AML-193 (cell line): ENCODE data around the gene RPTOR.

Source experiments
- DNase-seq, 2 experiments: peaks; one replicate each; lab custom pipeline; 2025; lab: John Stamatoyannopoulos, UW

The RPTOR gene

DNA sequence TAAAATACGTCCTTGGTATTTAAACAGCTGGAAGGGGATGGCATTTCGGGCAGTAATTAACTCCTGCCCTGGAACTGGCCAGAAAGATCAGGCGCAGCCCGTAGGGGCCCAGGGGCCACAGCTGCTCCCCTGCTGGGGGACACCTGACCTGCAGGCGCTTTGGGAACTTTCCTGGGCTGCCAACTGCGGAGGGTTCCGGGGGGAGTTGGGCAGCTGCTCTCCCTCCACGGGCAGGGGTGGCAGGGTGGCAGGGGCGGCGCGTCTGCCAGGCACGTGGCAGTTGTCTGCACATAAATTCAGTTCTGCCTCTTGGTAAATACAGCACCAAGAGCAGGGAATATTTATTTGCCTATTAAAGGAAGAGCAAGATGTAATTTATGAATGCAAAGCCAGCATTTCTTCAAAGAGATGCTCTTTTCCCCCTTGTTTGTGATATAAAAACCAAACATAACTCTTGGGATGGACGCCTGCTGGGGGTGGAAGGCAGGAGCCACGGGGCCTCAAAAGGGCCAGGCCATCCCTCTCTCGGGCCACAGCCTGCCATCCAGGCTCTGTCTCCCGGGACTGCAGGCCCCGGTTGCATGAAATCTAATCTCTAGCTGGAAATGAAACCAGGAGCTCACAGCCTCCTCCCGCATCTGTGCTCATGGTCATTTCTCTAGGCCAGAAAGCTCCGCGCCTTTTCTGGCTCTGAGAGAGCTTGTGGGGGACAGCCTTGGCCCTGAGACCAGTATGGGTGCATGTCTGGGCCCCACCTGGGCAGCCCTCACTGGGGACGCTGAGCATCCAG is 417.1 kb downstream of the RPTOR start:
- DNase-seq, result no peak

- DNase-seq, result no peak
Measured at GRCh38 chr17:80962356-80963329, 418.0 kb downstream of the RPTOR start.

DNA sequence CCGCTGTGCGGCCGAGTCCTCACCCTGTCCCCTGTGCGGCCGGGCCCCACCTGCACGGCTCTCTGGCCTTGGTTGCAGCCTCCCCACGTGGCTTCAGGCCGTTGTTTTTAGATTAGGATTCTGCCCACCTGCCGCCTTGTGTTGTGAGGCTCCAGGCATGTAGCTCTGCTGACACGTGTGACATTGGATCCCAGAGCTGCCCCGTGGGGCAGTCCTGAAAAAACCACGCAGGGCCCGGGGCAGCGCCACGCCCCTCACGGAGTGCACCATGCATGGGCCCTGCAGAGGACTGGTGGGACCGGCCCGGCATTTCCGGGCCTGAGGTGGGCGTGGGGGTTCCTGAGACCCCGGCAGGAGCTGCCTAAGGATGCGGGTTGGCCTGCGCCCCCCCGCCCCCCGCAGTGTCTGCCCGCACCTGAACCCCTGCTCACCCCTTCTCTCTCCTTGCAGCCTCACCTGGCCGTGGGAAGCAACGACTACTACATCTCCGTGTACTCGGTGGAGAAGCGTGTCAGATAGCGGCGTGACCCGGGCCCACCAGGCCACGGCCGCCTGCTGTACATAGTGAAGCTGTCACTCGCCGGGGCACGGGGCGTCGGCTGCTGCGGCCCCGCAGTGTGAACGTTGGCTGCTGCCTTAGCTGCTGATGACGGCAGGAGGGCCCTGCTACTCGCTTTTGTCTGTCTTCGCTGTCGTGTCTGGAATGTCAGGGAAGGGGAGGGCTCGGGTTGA is 419.3 kb downstream of the RPTOR start:
- no peak for DNase-seq

- DNase-seq, result no peak
Measured at GRCh38 chr17:80964544-80964856, 419.9 kb downstream of the RPTOR start.

DNA sequence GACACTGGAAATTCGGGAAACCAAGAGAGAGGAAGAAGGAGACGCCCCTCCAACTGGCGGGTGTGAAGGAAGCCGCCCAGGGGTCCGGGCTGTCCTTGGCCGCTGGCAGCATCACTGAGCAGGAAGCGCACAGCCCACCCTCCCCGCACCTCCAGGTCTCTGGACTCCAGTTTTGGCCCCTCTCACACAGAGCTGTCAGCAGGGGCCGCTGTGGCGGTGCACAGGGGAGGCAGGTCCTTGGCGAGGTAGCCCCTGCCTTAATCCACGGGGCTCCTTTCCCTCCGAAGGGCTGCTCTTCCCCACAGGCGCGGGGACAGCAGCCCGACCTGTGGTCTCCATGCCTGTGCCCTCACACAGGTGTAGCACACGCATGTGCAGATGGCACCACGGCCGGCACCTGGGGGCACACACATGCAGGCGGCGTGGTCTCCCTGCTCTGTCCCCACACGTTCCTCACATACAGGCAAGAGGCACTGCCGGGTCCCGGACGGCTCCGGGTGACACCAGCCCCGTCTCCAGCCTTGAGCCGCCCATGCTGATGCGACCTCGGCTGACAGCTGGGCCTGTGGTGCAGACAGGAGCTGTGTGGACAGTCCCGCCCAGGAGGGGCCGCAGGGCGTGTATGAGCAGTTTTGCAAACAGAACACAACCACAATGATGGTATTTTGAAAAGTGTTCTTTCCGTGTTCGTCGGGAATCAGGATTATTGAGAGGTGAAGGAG is 420.4 kb downstream of the RPTOR start:
- no peak for DNase-seq

DNA sequence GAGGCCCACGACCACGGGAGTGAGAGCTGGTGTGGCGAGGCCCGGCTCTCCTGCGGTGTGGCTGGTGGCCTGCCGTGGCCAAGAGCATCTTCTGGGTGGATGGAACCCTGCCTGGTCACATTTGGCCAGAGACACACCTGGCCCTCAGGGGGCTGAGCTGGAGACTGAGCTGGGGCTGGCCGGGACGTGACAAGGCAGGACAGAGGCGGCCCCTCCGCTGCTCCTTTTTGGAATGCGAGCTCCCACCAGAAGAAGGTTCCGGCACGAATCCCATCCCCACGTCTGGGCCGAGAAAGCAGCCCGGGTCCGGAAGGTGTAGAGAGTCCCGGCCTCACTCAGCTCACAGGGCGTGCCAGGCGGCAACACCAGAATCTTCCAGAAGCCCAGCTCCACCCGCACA is 421.0 kb downstream of the RPTOR start:
- no peak for DNase-seq

DNA sequence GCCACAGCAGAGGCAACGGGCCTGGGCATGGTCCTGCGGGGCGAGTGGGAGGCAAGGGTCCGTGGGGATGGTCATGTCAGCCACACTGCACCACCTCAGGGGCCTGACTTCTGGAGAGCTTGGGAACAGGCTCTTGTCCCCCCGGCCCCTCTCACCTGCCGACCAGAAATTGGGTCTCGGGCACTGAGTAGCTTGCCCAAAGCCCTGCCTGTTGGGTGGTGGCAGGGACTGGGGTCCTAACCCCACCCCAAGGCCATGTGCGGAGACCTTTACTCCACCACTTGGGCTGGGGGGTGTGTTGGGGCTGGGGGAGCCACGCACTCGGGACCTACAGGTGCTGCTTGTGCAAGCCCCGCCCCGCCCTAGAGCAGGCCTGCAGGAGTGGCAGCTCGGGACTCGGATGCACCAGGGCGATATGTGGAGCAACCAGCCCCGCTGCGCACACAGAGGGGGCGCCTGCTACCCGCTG is 422.8 kb downstream of the RPTOR start:
- no peak for DNase-seq

GRCh38 chr17:80968602-80969029 is 424.0 kb downstream of the RPTOR start:
- no peak for DNase-seq

DNA sequence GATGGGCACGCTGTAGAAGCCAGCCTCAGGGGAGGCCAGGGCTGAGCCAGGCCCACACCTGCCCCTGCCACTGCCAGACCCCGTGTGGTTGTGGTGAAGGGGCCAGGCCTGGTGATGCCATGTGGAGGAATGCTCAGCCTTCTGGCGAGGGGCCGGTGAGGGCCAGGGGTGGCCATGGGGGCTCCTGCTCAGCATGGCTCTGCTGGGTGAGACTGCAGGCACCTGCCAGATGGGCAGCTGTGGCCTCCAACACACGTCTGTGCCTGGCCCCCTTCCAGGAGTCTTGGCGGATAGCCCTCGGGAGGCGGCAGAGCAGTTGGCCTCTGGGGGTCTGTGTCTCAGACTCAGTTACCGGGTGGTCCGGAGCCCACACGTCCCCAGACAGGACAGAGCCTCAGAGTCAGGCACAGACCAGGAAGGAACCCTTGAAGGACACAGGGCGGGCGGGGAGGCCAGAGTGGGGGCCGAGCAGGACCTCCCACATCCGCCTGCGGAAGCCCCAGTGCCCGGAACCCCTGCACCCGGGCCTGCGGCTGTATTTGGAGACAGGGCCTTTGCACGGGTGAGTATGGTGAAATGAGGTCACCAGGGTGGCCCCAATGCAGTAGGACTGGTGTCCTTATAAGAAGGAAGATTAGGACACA is 424.5 kb downstream of the RPTOR start:
- DNase-seq, result no peak

GRCh38 chr17:80969674-80970043 is 425.0 kb downstream of the RPTOR start:
- no peak for DNase-seq

DNA sequence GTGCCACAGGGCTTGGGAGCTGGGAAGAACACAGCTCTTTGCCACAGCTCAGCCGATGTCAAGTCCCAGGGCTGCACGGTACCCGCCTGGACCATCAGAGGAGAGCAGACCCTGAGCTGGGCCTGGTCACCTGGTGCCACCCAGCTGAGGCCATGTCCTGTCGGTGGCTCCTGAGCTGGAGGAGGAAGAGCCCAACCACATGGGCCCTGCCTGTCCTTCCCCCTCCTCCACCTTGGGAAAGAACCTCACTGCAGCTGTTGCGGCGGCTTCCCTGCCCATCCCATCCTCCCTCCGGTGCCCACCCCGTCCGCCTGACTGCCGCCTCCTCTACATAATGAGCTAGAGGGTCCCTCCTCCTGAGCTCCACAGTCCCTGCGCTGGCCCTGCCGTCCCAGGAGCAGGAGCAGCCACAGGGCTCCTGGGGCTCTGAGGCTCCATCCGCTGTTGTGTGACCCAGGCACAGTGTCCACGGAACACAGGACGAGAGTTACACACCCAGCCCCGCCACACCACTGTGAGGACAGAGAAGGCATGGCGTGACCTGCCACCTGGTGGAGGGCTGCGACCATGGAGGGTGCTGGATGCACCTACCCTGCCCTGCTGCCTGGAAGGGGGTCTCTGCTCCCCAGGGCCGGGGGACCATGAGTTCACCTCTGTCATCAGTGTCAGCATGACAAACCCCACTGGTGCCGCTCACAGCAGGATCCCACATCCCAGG is 425.6 kb downstream of the RPTOR start:
- DNase-seq, result no peak

DNA sequence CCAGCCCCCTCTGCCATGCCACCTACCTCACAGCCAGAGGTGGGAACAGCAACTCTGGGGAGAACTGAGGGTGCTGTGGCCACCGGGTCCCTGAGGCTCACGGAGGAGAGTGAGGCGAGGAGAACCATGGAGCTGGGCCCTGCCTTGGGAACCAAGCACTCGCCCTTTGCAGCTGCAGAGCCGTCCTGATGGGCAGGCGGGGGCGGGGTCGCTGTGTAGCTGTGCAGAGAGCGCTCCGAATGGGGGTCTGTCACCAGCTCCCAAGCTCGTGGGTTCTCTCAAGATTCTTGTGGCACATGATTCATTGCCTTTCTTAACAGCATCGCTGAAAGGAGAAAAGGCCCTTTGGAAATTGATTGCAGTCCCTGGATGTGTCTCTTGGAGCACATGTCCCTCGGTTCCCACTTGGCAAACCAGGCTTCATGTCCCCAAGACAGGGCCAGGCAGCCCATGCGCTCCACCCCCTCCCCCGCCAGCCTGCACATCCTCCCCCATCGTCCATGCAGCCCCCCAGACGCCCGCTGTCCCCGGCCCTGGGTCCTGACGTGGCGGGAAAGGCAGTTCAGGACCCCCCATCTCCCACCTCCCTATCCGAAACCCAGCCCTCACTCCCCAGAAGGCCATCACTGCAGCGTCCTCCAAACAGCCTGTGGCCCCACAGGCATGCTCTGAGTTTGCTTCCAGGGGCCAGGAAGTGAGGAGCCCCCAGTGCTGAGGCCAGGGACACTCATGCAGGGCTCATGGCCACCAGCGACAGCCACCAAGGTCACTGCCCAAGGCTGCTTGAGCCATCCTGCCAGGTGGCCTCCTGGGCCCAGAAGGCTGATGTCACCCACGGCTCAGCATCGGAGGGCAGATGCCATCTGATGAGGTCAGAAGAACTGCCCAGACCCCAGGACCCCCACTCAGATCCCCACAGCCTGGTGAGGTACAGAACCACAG is 426.4 kb downstream of the RPTOR start:
- DNase-seq, result no peak

DNA sequence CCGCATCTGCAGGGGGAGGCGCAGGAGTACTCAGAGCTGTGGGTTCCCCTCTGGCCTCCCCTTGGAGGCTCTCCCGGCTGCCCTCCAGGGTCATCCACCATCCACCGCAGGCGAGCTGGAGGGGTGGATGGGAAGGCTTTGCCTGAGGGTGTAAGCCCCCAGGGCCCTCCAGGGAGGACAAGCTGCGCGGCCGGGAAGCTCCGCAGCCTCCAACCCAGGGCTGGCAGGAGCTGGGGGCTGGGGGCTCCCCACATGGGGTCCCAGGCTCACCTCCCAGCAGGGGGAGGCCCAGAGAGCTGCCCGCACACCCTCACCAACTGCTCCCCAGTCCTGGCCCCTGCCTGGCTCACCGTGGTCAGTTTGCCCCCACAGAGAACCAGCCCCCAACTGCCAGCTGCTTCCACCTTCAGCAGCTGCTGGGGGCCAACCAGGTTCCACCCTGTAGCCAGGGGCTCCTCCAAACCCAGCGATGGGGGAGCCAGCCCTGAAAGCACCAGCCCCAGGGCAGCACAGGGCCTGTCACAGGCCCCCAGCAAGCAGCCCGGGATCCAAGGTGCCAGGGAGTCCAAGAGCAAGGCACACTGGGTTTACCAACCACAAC is 427.2 kb downstream of the RPTOR start:
- DNase-seq, result no peak

GRCh38 chr17:80976701-80977100 is 432.1 kb downstream of the RPTOR start:
- DNase-seq, result no peak

GRCh38 chr17:80977172-80977571 is 432.5 kb downstream of the RPTOR start:
- DNase-seq, result no peak

DNA sequence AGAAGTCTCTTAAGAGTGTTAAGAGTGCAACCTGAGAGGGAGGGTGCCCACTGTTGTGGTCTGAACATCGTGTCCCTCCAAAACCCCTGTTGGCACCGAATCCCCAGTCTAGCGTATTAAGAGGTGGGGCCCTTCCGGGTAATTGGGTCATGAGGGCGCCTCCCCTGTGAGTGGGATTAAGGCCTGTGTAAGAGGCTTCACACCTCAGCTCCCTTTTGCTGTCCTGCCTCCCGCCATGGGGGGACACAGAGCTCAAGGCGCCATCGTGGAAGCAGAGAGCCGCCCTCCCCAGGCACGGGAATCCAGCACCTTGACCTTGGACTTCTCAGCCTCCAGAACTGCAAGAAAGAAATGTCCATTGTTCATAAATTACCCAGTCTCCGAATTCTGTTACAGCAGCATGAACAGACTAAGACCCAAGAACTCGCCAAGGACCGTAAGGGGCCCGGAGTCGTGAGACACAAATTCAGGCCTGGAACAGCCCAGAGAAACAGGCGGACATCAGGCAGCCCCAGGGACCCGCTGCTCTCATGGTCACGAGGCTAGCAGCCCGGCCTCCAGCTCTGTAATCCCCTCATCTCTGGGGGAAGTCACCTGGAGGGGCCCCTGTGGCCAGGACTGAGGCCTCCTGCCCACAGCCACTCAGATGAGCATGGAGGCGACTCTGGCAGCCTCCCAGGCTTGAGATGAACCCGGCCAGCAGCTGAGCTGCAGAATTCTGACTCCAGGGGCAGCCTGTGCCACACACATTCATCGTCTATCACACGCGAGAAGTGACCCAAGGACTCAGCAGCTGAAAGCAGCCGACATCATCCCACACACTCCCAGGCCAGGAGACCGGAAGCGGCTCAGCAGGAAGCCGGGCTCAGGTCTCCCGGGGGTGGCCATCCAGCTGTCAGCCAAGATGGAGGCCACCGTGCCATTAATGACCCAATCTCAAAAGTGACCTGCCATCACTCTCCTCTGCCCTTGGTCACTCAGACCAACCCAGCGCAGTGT is 434.2 kb downstream of the RPTOR start:
- no peak for DNase-seq

DNA sequence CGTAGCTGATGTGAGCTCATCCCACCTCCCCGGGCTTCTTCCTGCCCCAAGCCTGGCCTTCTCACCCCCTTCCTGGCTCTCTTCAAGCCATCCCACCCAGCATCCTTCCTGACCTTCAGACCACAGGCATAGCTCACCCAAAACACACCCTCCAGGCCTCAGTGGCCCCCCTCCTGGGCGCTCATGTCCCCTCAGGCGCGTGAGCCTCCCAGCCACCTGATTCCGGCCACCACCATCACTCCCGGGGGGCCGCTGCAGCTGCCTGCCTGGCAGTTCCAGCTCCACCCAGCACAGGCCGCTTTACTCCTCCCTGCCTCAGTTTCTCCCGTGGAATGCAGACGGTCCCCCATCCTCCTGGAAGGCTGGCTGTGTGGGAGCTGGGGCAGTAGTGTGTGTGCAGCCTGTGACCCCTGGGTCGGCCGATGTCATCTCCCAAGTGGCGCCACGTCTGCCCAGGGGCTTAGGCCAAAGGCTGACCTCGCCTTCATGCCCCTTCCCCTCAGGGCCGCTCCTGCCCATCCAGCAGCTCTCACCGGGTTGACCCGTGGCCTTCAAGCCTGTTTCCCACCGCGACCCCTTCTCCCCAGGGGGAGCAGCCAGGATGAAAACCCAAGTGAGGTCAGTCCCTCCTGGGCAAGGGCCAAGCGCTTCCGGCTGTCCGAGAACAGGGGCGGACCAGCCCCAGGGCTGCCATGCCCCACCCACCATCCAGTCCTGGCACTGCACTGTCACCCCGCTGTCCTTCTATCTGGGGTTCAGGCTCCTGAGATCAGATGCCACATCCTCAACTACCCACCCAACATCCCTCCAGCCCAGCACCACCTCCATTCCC is 435.1 kb downstream of the RPTOR start:
- no peak for DNase-seq
